OCI-LY1 (cell line): Measurements from ENCODE around the gene EVC.

Source experiments
- EZH2 ChIP-seq: fragments of 200-600 bp; sonication (generic), shearing (Covaris generic); IDR thresholded peaks from 2 replicates; pipeline ENCODE4 v1.8.0; 2017; ENCODE audit warnings: borderline replicate concordance, mixed run types, mild to moderate bottlenecking, antibody characterized with exemption, low read length, moderate library complexity, mixed read lengths
- TF ChIP-seq, protein P1 (sequence below): fragments of 200-600 bp; sonication (generic), shearing (Covaris generic); IDR thresholded peaks from 2 replicates; pipeline ENCODE4 v1.5.1; 2017; ENCODE audit warnings: mild to moderate bottlenecking, antibody characterized with exemption, low read length, moderate library complexity, mixed read lengths

- TF ChIP-seq, protein P1, sequence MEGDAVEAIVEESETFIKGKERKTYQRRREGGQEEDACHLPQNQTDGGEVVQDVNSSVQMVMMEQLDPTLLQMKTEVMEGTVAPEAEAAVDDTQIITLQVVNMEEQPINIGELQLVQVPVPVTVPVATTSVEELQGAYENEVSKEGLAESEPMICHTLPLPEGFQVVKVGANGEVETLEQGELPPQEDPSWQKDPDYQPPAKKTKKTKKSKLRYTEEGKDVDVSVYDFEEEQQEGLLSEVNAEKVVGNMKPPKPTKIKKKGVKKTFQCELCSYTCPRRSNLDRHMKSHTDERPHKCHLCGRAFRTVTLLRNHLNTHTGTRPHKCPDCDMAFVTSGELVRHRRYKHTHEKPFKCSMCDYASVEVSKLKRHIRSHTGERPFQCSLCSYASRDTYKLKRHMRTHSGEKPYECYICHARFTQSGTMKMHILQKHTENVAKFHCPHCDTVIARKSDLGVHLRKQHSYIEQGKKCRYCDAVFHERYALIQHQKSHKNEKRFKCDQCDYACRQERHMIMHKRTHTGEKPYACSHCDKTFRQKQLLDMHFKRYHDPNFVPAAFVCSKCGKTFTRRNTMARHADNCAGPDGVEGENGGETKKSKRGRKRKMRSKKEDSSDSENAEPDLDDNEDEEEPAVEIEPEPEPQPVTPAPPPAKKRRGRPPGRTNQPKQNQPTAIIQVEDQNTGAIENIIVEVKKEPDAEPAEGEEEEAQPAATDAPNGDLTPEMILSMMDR = no peak
- TF ChIP-seq EZH2 = no peak
Observed at GRCh38 chr4:5749568-5749967, 38.6 kb downstream of the EVC start.
